Stimulated activated CD8-positive, alpha-beta memory T cell treated with anti-CD3 and anti-CD28 coated beads, Interleukin-7, amount 100 ng/mL, for 4 hours (primary cell): ENCODE measurements around the gene NRG3.

Experiments
- DNase-seq, 2 donors: peaks; one replicate each; pipeline ENCODE4 v3.0.0-alpha.2; 2020; ENCODE audit warnings: low read depth in 2 of 2

NRG3 gene

GRCh38 chr10:82391971-82392370 lies 517.0 kb downstream of the NRG3 start:
- DNase-seq: no peak

DNA sequence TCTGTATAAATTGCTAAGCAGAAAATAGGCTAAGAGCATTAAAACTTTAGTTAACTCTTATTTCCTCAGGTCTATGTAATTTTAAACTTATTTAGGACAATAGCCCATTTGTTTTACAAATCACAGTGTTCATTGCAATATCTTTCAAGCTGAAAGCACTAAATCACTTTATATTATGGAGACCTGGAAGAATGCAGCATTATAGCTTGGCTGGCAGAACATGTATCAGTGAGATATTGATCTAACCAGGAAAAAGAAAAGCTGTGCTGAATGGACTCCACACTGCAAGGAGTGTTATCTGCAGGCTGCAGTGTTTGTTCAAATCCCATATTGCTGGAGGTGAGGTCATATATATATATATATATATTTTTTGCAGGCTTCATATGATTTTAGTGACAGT lies 517.5 kb downstream of the NRG3 start:
- no peak for DNase-seq

DNA sequence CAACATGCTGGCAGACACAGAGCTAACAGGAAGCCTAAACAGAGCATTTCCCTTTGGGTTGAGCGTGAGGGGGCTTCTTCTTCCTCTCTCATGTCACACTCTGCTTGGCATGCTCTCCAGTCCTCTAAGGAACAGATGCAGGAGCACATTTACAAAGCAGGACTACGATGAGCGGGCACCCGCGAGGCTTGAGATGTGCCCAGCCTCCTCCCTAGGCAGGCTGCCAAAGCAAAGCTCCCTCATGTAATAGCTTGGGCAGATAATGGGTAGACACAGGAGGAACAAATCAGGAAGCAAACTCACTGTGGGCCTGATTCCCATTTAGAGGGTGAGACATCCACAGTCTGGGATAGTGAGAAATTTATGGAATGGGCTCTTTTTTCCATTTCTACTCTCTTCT lies 519.1 kb downstream of the NRG3 start:
- no peak for DNase-seq

DNA sequence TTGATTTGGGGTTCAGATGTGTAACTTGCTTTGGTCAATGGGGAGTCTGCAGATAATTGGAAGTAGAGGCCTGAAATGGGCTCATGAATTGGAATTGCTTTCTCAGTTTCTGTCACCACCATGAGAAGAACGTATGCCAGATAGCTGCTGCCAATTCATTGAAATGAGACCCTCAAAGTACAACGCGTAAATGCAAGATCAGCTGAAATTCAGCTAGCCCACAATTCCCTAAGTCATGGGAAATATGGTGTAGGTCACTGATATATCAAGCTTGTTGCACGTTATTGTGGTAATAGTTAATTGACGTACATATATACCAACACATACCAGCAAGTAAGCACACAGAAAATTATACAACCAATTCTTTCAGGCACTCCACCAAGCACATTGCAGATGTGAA lies 520.0 kb downstream of the NRG3 start:
- no peak for DNase-seq

- DNase-seq: no peak
These were observed 521.9 kb downstream of the NRG3 start for GRCh38 chr10:82396886-82397285.

GRCh38 chr10:82397854-82398253 lies 522.9 kb downstream of the NRG3 start:
- DNase-seq: no peak

DNA sequence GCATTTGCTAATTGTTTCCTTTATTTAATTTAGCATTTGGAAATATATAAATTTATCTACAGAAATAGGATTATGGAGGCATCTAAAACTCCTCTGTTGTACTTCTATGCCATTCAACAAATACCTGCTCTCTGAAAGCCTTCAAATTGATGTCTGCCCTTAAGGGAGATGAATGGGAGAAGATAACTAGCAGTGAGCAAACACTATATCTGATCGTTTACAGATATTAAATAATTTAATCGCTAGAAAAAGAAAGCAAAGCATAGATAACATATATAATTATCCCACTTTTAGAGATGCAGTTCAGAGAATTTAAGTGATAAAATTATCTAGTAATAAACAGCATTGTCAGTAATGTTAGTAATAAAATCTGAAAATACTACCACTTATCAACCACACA lies 524.9 kb downstream of the NRG3 start:
- DNase-seq: no peak

DNA sequence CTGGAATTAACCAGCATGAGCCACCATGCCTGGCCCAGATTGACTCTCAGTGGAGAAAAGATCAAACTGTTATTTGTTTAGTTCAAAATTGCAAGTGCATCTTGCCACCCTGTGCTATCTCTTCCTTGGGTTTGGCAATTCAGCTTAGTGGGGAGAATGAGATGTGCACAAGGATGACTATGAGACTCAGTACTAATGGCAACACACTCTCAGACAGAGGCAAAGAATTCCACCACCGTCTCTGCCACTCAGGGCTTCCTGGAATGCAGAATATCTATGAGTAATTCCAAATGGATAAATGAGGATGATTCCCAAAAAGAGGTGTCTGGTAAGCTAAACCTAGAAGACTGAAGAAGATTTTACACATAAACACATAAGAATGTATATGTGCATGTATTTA lies 525.8 kb downstream of the NRG3 start:
- no peak for DNase-seq

DNA sequence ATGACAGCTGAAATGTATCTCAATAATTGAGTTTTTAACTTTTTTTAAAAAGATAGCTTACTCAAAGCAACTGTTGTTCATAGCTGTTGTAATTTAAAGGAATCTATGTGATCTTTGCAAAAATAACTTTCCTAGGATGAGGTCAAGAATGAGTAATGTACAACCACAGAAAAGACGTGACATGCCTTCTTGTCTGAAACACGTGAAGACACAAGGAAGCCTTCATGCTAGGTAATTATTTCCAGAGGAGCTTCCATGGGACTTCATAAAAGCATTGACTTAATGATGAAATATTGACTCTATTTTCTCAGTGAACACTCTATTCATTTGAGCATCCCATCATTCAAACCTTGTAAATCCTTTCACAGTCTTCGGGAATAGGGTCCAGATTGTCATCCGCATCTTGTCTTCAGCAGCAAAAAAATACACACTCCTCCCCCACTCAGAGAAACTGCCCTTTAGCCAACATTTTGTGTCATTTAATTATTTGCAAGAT lies 528.0 kb downstream of the NRG3 start:
- DNase-seq: no peak

DNA sequence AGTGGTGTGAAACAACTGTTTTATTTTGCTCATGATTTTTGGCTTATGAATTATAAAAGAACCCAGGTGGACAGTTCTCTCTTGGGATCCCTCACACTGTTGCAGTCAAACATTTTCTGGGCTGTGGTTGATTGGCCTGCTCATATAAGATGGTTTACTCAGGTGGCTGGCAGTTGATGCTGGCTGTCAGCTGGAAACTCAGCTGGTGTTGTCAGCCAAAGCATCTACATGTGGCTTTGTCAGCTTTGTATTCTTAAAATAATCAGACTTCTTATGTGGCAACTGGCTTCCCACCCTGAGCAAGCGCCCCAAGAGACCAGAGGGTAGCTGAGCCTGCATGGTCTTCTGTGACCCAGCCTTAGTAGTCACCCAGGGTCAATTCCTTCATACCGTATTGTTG lies 534.7 kb downstream of the NRG3 start:
- DNase-seq: no peak

DNA sequence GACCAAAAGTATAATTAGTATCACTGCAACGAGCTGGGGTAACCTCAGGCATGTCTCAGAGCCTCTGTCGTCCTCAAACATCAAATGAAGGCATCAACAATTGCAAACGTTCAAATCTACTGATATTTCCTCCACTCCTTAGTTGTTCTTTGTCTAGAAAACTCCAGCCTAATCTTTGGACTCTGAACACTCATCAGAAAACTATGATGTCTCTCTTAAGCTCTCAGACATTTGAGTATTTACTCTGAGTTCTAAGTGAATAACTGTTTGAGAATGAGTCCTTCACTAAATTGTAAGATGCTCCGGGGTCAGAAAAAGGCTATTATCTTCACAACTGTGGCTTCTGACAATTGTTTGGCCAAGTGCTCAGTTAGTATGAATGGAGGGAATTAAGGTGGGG lies 536.4 kb downstream of the NRG3 start:
- no peak for DNase-seq

DNA sequence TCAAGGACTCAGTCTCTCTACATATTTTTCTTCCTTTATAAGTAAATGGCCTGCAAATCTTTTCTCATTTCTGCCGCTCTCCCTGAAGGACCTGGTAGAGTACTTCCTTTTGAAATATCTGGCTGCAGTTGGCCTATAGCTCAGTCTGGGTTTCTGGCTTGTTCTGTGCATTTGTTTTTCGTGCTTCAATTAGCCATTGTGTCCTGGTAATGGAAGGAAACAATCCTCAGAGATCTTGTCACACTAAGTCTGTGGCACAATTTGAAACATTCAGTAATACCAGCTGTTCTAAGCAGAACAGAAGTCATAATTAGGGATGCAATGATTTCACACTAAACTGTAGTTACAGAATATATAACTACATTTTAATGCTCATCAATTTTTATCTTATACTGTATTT lies 545.0 kb downstream of the NRG3 start:
- DNase-seq: no peak

GRCh38 chr10:82429302-82429701 lies 554.3 kb downstream of the NRG3 start:
- DNase-seq: no peak

GRCh38 chr10:82438277-82438676 lies 563.3 kb downstream of the NRG3 start:
- DNase-seq: no peak

DNA sequence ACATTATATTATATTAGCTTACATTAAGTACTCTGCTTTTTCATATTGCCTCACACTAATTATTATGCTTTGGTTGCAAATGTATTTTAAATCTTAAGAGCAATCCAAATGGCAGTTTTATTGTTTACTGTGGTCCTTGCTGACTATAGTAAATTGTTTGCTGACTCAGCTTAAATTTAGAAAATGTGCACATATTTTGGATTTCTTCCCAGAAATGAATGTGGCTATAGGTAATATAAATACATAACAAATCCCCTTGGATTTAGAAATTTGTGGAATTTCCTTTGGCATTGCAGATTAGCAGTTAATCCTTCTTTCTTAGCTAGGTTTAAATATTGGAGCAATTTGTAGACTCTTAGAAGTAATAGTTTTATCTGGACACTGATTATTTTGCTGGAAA lies 565.8 kb downstream of the NRG3 start:
- no peak for DNase-seq

DNA sequence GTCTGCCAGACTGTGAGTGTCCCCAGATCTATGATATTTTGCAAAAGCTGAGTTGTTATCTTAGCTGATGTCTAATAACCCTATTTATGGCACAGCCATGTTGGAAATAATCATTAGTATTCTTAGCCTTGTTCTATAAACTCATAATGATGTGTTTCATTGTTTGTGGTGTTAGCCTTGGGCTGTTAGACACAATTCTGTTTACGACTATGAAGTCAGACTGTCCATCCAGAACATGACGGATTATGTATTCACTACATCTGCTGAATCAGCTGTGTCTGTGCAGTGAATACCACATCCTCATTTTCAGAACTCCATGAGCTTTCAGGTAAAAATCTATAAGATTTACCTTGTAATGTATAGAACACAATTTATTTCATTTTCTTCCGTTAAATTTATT lies 577.1 kb downstream of the NRG3 start:
- DNase-seq: no peak

DNA sequence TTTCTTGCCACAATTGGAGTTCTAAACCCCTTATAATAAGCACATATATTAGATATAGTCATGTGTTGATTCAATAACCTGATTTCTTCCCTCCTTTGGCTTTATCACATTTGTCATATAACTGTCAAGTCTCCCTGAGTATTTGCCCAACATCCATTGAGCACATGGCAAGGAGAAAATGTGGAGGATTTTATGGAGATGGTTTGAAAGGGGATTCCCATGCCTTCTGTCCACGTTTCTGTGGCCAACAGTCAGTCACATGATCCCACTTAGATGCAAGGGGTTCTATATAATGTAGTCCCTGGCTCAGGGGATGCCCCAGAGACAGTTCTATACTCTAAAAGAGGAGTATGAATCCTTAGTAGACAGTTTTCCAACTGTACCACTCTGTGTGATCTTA lies 577.7 kb downstream of the NRG3 start:
- no peak for DNase-seq

DNA sequence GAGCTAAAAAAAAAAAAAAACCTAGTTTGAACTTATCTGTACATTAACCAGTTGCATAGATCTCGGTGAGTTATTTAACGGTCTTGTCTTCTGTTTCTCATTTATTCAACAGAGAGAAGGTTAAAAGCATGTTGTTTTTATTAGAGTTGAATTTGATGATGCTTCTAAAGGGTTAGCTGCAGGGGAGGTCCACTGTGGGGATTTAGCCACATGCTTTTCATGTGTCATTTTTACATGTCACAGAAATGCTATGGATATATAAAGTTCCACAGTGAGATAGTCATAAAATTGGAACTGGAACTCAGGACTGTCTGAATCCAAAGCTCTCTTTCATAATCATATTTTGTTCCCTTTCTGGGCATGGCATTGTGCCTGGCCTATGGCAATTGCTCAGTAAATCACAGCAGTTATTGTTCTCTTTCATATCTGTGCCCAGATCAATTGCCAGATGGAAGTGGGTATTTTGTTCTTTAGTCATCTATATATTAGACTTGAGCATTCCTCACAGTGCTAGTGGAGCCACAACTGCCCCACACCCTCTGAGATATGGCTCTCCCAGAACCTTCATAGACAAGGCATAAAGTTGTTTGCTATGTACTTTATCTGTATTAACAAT lies 578.8 kb downstream of the NRG3 start:
- DNase-seq: no peak

DNA sequence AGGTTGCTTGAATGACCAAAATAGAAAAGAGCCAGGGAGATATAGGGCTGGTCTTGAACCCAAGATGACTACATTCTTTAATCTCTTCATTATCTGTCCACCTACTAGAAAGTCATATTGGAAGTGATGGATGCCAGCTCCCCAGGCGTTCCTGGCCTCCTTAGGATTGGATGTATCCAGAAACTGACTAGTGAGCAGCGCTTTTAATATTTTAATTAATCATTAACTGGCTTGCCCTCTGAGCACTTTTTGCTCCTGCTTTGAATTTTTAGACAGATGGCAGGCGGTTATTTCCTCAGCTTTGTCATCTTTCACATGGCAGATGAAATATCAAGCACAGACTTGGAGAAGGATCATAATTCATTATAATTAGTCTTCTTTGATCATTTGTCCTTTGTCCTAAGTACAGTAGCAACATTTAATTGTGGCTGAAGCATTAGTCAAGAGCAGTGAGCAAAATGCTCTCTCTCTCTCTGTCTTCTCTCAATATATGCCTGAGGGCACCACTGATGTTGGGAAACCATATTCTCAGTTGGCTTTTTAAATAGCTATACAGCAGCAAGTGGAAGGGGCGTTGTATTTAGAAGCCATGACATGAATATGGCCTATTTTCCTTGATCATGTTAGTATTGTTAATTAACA lies 588.0 kb downstream of the NRG3 start:
- no peak for DNase-seq

GRCh38 chr10:82463614-82464013 lies 588.6 kb downstream of the NRG3 start:
- DNase-seq: no peak

GRCh38 chr10:82464191-82464818 lies 589.3 kb downstream of the NRG3 start:
- DNase-seq: no peak

DNA sequence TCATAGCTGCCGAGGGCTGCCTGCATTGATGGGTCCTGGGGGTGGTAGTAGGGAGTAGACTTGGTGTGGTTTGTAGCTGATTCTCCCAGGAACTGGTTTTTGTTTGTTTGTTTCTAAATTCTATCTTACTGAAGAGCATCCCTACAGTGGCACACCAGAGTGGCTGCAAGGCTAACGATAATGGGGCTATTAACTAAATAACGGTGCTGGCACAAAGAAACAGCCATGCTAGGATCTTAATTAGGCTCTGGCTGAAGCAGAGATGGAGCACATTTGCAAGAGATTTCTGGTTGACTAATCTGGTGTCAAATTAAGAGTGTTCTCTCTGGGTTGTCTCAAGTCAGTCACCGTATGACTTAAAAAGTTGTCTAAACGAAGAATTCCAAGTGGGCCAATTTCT lies 590.0 kb downstream of the NRG3 start:
- no peak for DNase-seq

- DNase-seq: no peak
These were observed 593.5 kb downstream of the NRG3 start for GRCh38 chr10:82468453-82468852.
